HG03378 (cell line): Measurements from ENCODE around the gene PDGFB.

Experiments used
- ATAC-seq: cut with Tn5 transposase; IDR thresholded peaks from one replicate; pipeline ENCODE4 v1.9.1; 2021; ENCODE audit warnings: mild to moderate bottlenecking, moderate library complexity; ENCODE audit not compliant: unreplicated experiment

PDGFB gene

GRCh38 chr22:39212721-39213376, 31.9 kb downstream of the PDGFB start:
- no peak for ATAC-seq

DNA sequence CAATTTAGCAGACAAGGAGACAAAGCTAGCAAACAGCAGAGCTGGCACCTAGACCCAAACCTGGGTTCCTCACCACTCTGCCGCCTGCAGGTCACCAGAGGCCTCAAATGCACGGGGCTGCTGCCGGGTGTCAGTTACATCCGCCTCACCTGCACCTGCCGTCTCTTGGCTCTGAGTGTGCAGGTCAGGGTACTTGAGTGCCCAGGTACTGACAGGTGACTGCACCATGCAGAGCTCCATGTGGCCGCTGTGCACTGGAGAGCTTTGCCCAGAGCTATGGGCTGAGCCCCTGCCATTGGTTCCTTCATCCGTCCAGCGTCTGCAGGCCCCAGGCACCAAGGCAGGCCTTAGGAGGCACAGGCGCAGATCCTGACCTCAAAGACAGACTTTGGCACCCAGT, 35.0 kb downstream of the PDGFB start:
- ATAC-seq: no peak

GRCh38 chr22:39208013-39208680, 36.6 kb downstream of the PDGFB start:
- no peak for ATAC-seq

GRCh38 chr22:39207141-39208012, 37.4 kb downstream of the PDGFB start:
- ATAC-seq: no peak

- no peak for ATAC-seq
Observed at GRCh38 chr22:39206491-39206890, 38.3 kb downstream of the PDGFB start.

GRCh38 chr22:39205344-39206021, 39.3 kb downstream of the PDGFB start:
- no peak for ATAC-seq

GRCh38 chr22:39204216-39204615, 40.6 kb downstream of the PDGFB start:
- no peak for ATAC-seq

GRCh38 chr22:39197578-39197977, 47.2 kb downstream of the PDGFB start:
- ATAC-seq: no peak

- no peak for ATAC-seq
Observed at GRCh38 chr22:39194098-39194497, 50.7 kb downstream of the PDGFB start.

GRCh38 chr22:39188809-39189208, 56.0 kb downstream of the PDGFB start:
- ATAC-seq: no peak

GRCh38 chr22:39185601-39186012, 59.2 kb downstream of the PDGFB start:
- ATAC-seq: no peak

DNA sequence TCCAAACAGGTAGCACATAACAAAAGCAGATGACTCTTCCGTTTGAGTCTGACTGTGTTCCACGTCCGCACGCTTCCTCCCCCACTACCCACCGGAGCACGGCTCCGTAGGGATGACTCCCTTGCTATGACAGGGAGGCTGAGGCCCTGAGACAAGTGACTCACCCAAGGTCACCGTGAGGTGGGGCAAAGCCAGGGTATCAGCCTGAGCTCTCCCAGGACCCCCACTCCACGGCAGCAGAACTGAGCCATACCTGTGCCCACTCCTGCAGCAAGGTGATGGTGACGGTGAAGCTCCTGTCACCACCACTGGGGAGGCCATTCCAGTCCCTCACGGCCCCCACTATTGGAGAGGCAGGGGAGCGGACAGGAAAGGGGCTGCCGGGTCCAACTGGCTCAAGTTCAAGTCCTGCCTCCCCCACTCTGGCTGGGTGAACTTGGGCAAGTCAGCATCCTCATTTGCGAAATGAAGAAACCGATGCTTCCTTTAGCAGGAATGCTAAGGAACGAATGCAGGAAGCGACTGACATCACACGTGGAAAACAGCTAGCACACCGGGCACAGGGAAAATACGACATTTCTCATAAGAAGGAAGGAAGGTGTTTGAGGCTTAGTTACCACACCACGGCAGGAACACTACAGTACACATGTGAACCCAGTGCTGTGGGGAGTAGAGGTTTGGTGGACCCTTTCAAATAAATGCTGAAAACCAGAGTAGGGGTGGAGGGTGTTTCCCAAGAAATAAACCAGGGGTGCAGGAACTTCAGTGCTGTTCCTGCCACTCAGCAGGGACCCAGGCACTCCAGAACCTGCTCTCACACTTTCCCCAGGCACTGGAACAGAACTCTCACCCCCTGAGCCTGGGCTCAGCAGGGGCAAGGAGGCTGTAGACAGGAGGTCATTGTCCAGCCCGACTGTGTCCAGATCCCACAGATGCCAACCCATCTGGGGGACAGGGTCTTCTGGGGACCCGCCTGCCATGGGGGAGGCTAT, 59.9 kb downstream of the PDGFB start:
- no peak for ATAC-seq

DNA sequence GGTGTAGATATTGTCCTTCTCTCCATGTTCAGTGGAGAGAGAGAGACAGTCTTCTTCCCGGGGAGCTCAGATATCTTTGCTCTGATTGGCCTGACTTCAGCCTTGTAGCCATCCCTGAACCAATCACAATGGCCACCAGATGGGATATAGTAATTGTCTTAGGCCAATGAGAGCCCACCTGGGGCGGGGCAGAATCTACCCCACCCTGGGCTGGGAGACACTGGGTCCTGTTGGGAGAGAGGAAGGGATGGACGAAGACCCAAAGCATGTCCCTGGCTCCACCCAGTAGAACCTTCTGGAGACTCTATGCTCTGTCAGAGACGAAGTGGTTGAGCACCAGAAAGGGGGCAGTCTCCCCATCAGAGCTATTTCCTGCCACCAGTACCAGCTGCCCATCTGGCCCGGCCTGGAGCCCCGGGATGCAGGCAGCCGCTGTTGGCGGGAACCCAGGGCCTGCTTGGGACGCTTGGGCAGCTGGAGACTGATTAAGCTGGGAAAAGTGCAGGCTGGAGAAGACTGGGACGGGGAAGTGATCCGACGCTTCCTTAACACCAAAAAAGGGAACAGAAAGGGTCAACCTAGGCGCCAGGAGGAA, 60.7 kb downstream of the PDGFB start:
- no peak for ATAC-seq

DNA sequence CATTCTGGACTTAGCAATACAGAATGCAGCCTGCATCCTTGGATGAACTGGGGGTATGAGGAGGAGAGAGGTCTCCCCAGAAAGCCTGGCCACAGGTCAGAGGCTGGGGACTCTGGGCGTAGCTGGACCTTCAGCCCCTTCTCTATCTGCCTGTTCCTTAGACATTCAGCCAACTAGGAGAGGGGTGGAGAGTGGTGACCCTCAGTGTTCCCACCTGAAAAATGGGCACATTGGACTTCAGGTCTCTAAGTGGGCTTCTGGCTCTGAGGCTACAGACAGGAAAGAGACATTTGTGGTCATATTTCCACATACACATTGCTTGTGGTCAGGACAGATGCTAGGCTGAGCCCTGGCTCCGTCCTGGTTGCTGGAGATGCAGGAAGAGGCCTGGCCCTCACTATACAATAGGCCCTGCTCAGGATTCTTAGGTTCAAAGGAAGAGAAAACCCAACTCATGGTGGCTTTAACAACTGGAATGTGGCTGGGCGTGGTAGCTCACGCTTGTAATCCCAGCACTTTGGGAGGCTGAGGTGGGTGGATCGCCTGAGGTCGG, 62.2 kb downstream of the PDGFB start:
- no peak for ATAC-seq

DNA sequence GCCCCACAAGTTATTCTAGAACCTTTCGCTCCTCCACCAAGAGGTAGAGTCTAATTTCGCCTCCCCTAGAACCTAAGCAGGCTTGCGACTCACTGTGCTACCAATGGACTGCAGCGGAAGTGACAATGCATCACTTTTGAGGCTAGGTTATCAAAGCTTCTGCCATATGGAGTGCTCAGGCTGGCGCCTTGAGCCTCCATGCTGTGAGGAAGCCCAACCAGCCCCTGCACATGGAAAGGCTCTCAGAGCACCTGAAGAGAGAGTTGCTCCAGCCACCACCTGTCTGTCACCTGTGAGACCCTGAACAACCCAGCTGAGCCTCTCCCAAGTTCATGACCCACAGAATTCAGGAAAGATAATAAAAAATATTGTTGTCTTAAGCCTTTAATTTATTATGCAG, 63.0 kb downstream of the PDGFB start:
- no peak for ATAC-seq

DNA sequence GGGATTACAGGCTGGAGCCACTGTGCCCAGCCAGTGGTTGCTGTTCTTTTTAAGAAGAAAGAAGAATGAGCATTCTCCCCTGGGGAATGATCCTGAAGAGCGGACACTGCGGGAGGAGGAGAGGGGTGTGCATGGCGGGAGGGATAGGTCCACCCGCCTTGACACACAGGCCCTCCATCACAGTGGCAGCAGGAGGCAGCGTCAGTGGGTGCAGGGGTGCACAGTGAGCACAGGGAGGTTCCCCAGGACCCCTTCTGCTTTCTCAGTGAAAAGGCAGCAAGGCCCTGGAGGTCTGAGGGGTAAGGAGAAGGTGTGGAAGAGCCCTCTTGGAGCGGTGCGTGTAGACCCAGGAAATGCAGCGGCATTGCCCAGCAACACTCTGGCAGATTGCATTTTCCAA, 63.4 kb downstream of the PDGFB start:
- no peak for ATAC-seq

- ATAC-seq: no peak
Observed at GRCh38 chr22:39179841-39180335, 64.9 kb downstream of the PDGFB start.

- no peak for ATAC-seq
Observed at GRCh38 chr22:39179401-39179827, 65.4 kb downstream of the PDGFB start.
